ENCODE data around the gene LDLRAD1. TPM values are rescaled to one million over a fixed set of nuclear protein-coding genes. Genes with fewer than 3 reads are reported as not detected.

The LDLRAD1 gene
- polyA plus RNA-seq, 1 donor (not counting 4 experiments of a cell fraction or from before 2014, with no cell fraction given) = not detected

DNA sequence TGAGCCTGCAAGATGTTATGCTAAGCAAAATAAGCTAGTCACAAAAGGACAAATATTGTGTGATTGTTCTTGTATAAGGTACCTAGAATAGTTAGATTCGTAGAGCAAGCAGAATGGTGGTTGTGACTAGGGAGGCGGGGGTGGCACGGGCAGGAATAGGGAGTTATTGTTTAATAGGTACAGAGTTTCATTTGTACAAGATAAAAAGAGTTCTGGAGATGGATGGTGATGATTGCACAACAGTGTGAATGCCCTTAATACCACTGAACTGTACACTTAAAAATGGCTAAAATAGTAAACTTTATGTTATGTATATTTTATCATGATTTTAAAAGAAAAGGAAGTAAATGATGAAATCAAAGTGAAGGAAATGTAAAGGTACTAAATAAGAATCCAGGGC lies 51.2 kb downstream of the LDLRAD1 start:
- no peak overlapping the region for H3K9ac ChIP-seq (ENCODE audit: control insufficient read depth, extremely low read depth, insufficient read depth, low read length)
- no peaks in the 10 kb centered on the region for H3K9me3 ChIP-seq (ENCODE audit: control insufficient read depth, low read depth, low read length)
- H2AFZ ChIP-seq (ENCODE audit: control insufficient read depth, low read length) = no peak overlapping the region
- no peak for FAIRE-seq
- dilution Hi-C loops (cut with MboI; ENCODE audit: extremely low pct_ligation_motif_present, low sequenced_read_pairs) = no loop called here
- no peaks in the 10 kb centered on the region for H3K9me1 ChIP-seq (ENCODE audit: control insufficient read depth, extremely low read depth, insufficient read depth, low read length)
- H3K79me2 ChIP-seq (ENCODE audit: control insufficient read depth, insufficient read depth, low read length) = no peaks in the 10 kb centered on the region
- no peaks in the 10 kb centered on the region for H3K4me1 ChIP-seq (ENCODE audit: control insufficient read depth, extremely low read depth, insufficient read depth, low read length)
- H3K4me2 ChIP-seq (ENCODE audit: control insufficient read depth, extremely low read depth, insufficient read depth, low read depth, low read length) = no peak overlapping the region
- H4K20me1 ChIP-seq (ENCODE audit: control insufficient read depth, extremely low read depth, insufficient read depth, low read length) = no peaks in the 10 kb centered on the region
- DNase-seq (ENCODE audit: low read depth, low spot score) = no peak
- TF ChIP-seq, protein P1, sequence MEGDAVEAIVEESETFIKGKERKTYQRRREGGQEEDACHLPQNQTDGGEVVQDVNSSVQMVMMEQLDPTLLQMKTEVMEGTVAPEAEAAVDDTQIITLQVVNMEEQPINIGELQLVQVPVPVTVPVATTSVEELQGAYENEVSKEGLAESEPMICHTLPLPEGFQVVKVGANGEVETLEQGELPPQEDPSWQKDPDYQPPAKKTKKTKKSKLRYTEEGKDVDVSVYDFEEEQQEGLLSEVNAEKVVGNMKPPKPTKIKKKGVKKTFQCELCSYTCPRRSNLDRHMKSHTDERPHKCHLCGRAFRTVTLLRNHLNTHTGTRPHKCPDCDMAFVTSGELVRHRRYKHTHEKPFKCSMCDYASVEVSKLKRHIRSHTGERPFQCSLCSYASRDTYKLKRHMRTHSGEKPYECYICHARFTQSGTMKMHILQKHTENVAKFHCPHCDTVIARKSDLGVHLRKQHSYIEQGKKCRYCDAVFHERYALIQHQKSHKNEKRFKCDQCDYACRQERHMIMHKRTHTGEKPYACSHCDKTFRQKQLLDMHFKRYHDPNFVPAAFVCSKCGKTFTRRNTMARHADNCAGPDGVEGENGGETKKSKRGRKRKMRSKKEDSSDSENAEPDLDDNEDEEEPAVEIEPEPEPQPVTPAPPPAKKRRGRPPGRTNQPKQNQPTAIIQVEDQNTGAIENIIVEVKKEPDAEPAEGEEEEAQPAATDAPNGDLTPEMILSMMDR (optimal IDR thresholded peaks at IDR 0.05 in 1 of 3, IDR thresholded peaks at IDR 0.05 in 1 of 3, conservative IDR thresholded peaks at IDR 0.05 in 1 of 3; ENCODE audit: extremely low read depth in 1 of 3, insufficient read depth in 2 of 3, low read length in 3 of 3) = no peak
- no peak for TF ChIP-seq EZH2 (IDR thresholded peaks at IDR 0.05; ENCODE audit: low read length)
- no peaks in the 10 kb centered on the region for H3K27me3 ChIP-seq (ENCODE audit: control insufficient read depth, extremely low read depth, insufficient read depth, low read length)
- H3K36me3 ChIP-seq (ENCODE audit: control insufficient read depth in 2 of 2, extremely low read depth in 1 of 2, insufficient read depth in 2 of 2, low read length in 2 of 2) = peaks cover 33 to 34% of the 10 kb centered on the region in 2 experiments
- H3K27ac ChIP-seq (ENCODE audit: control insufficient read depth, insufficient read depth, low read length) = no peak overlapping the region
- H3K4me3 ChIP-seq (ENCODE audit: control insufficient read depth in 2 of 3, extremely low read depth in 1 of 3, insufficient read depth in 2 of 3, low read depth in 1 of 3, low read length in 3 of 3) = no peak overlapping the region

DNA sequence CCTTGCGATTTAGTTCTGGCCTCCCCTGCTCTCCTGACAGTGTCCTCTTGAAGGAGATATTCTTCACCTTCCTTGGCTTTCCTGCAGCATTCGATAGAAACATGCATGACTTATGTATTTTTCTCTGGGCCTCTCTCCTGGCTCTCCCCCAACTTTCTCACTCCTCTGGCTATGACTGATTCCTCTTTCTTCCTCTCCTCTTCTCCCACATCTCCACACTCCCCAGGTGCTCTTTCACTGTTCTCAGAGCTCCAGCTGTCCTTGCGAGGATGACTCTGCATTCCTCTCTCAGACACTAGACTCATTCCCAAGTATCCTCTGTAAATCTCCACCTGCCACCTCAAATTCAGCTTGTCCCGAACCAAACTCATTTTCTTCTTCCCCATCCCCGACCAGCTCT lies 53.9 kb downstream of the LDLRAD1 start:
- FAIRE-seq (no peak), DNase-seq (ENCODE audit: low read depth, low spot score) (no peak)
- Histone ChIP-seq H3K9ac (ENCODE audit: control insufficient read depth, extremely low read depth, insufficient read depth, low read length) (no peak overlapping the region), H3K27me3 (ENCODE audit: control insufficient read depth, extremely low read depth, insufficient read depth, low read length) (no peaks in the 10 kb centered on the region), H3K9me3 (ENCODE audit: control insufficient read depth, low read depth, low read length) (no peaks in the 10 kb centered on the region), H3K4me1 (ENCODE audit: control insufficient read depth, extremely low read depth, insufficient read depth, low read length) (no peaks in the 10 kb centered on the region), H3K4me3 (ENCODE audit: control insufficient read depth in 2 of 3, extremely low read depth in 1 of 3, insufficient read depth in 2 of 3, low read depth in 1 of 3, low read length in 3 of 3) (no peak overlapping the region), H2AFZ (ENCODE audit: control insufficient read depth, low read length) (no peak overlapping the region), H3K36me3 (ENCODE audit: control insufficient read depth in 2 of 2, extremely low read depth in 1 of 2, insufficient read depth in 2 of 2, low read length in 2 of 2) (peaks cover 42 to 44% of the 10 kb centered on the region in 2 experiments), H3K27ac (ENCODE audit: control insufficient read depth, insufficient read depth, low read length) (no peak overlapping the region), H4K20me1 (ENCODE audit: control insufficient read depth, extremely low read depth, insufficient read depth, low read length) (no peaks in the 10 kb centered on the region), H3K4me2 (ENCODE audit: control insufficient read depth, extremely low read depth, insufficient read depth, low read depth, low read length) (no peak overlapping the region), H3K9me1 (ENCODE audit: control insufficient read depth, extremely low read depth, insufficient read depth, low read length) (no peaks in the 10 kb centered on the region), H3K79me2 (ENCODE audit: control insufficient read depth, insufficient read depth, low read length) (peaks cover 3% of the 10 kb centered on the region)
- dilution Hi-C loops (cut with MboI; ENCODE audit: extremely low pct_ligation_motif_present, low sequenced_read_pairs) = no loop called here
- TF ChIP-seq, protein P1 (optimal IDR thresholded peaks at IDR 0.05 in 1 of 3, IDR thresholded peaks at IDR 0.05 in 1 of 3, conservative IDR thresholded peaks at IDR 0.05 in 1 of 3; ENCODE audit: extremely low read depth in 1 of 3, insufficient read depth in 2 of 3, low read length in 3 of 3) = no peak
- TF ChIP-seq EZH2 (IDR thresholded peaks at IDR 0.05; ENCODE audit: low read length) = no peak

Data from keratinocyte (primary cell).